Colon (tissue), 2 donors: Measurements from ENCODE around the gene TNIP1.

Source experiments
- FAIRE-seq: peaks from 2 replicates; lab custom pipeline; 2012; peaks lifted over from hg19 to GRCh38; lab: Jason Lieb, UNC
- donor health status: control.
- donor health status: control.

The TNIP1 gene, protein sequence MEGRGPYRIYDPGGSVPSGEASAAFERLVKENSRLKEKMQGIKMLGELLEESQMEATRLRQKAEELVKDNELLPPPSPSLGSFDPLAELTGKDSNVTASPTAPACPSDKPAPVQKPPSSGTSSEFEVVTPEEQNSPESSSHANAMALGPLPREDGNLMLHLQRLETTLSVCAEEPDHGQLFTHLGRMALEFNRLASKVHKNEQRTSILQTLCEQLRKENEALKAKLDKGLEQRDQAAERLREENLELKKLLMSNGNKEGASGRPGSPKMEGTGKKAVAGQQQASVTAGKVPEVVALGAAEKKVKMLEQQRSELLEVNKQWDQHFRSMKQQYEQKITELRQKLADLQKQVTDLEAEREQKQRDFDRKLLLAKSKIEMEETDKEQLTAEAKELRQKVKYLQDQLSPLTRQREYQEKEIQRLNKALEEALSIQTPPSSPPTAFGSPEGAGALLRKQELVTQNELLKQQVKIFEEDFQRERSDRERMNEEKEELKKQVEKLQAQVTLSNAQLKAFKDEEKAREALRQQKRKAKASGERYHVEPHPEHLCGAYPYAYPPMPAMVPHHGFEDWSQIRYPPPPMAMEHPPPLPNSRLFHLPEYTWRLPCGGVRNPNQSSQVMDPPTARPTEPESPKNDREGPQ

DNA sequence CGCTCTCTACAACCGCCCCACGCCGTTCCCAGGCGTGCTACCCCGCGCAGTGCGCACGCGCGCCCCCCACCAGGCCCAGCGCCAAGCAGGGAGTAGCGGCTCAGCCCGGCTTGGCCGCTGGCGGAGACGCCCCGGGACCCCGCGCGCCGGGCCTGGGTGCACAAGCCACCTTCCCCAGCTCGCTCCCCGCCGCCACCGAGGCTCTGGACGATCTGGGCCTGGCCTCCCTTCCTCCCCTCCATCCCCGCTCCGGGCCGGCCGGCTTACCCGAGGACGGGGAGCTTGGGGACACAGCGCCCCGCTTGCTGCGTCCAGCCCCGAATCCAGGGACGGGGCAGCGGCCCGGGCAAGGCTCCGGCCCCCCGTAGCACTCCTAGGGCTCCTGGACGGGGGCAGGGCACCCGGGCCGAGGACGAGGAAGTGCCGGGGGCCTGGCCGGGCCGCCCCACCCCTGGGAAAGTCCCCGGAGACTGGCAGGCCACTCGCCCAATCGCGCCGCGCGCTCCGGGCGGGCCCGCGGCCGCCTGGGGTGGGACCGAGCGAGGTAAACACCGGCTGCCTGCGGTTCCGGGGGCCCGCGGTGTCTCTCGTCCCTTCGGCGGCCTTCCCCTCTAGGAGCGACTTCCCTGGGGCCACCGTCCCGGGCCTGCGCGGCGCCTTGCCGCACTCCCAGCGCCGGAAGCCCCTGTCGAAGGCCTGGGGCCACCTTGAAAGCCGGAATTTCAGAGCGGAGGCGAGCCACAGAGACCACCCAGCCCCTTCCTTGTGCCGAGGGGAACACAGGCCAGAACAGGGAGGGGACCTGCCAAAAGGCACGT is at the start of gene TNIP1:
TSS of gene TNIP1 (minus strand) at position 422 of the 818 bp plus-strand sequence. CDS start 15,939 bp downstream, outside the sequence.
- no peak for FAIRE-seq

DNA sequence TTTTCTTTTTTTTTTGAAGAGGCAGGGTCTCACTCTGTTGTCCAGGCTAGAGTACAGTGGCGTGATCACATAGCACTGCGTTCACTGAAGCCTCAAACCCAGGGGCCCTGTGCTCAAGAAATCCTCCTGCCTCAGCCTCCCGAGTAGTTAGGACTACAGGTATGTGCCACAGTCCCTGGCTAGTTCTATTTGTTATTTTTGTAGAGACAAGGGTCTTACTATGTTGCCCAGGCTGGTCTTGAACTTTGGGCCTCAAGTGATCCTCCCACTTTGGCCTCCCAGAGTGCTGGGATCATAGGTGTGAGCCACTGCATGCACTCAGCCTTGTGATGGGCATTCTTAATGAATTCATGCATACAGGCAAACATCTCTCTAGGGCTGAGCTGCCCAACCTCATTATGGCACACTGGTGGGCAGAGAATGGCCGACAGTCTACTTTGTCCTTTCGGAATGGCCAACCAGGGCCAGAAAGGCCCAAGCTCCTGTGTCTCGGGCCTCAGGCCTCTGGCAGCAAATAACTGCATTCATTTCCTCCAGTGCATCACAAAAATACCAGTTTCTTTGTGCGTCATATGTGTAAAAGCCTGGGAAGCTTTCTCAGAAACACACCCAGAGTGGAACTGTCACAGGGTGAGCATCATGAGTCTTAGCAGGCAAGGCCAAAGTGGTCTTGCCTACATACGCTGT is 49.5 kb upstream of the TNIP1 start:
- FAIRE-seq, result no peak

DNA sequence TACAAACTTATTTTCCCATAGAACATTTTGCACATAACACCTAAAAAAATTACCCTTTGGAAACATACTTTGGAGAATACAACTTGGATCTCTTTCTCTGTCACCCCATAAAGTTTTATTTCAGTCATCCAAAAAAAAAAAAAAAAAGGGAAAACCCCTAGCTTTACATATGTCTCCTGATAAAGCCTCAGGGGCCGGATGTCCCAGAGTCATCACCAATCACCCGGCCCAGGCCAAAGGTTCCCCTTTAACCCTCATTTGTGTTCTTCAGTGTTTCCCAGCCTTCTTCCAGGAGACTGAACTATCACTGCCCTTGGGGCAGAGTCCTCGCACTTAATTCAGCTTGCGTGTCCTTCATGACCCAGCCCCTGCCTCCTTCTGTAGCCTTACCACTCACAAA is 48.0 kb upstream of the TNIP1 start:
- no peak for FAIRE-seq

DNA sequence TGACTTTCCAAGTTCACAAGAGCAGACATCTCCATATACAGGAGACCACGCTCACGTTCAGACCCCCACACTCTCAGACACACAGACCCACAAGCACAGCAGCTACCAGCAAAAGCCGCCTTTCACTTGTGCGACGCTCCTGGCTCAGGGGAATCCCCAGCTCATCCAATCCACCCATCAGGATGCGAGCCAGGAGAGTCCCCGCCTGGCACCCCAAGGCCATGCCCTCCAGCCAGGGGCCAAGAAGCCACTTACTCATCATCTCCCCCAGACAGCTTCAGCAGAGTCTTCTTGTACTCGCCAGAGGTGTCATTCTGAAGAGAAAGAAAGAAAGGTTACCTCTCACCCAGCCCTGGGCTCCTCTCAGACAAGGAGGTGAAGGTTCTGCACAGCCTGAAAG is 47.1 kb upstream of the TNIP1 start:
- FAIRE-seq, result no peak

DNA sequence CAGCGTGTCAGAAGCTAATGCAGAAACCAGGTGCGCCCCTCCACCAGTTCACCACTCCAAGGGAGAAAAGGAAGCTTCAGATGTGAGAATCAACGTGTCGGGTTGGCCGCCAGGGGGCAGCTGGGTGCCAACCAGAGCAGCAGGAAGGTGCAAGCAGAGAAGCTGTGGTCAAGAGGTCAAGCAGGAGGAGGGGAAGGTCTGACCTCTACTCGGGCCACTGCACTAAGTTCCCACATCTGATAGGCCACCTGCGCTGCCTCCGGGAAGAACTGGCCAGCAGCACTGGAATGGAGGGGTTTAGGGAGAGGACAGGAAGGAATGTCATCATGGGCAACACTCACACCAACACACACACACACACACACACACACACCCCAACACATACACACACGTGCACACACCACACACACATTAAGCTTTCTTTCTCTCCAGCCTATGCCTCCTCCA is 45.4 kb upstream of the TNIP1 start:
- FAIRE-seq, result no peak

DNA sequence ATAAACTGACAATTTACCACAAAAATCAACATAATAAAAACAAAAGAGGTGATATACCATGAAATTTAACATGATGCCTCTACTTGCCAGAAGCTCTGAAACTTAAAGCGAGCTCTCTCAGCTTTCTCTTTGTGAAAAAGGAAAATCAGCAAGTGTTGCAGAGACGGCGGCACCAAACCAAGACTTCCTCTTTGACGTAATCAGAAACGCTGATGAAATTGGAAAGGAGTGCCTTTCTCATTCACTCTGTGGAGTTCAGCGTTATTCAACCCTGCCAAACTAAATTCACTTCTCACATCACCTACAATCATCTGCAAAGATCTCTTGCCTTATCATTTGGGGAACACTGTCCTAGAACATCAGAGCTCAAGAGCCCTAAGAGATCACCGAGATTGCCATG is 44.6 kb upstream of the TNIP1 start:
- no peak for FAIRE-seq

DNA sequence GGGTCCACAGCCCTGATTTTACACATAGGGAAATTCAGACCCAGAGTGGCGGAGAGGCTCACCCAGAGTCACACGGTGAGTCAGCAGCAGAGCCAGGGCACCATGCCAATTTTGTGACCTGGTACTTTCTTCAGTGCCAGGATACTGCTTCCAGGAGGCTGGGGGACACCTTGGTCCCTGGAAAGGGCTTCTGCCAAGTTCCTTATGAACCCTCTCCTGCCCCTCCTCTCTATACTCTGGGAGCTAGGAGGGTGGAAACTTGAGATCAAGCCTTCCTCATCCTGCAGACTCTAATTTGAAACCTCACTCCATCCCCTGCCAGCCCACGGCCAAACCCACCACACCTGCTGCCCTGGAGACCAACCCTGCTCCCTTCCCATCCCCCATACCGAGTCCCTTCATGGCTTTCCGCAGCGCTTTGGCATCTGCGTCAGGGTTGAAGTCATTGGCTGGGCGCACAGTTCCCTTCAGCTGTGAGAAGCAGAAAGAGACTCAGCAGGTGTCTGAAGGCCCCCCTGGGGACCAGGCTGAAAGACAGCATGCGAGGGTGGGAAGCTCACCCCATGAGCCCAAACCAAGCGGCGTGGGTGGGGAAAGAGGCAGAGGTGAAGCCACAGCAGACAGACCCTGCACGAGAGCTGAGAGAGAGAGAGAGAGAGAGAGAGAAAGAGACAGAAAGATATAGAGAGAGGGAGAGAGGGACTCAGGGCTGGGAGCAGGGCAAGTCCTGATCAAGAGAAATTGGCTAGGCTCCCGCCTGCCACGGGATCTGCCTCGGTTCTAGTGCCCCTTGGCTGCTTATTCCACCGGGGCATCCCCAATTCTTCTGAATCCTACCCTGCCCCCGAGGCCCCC is 43.3 kb upstream of the TNIP1 start:
- FAIRE-seq, result no peak

DNA sequence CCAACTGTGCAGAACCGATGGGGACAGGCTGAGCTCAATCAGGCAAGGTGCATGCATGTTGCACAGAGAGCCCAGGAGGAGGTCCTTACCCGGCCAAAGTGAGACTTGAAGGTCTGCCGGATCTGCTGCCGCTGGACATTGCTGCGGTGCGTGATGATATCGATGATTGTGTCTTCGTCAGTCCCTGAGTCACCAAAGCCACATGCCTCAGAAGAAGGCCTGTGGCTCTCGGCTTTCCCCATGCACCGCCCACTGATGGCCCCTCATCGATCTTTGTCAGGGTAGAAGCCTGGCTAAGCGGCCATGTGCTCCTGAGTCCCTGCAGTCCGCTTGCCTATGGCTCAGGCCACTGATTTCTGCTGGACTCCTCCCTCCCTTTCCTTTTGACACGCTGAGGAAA is 42.0 kb upstream of the TNIP1 start:
- FAIRE-seq, result no peak

DNA sequence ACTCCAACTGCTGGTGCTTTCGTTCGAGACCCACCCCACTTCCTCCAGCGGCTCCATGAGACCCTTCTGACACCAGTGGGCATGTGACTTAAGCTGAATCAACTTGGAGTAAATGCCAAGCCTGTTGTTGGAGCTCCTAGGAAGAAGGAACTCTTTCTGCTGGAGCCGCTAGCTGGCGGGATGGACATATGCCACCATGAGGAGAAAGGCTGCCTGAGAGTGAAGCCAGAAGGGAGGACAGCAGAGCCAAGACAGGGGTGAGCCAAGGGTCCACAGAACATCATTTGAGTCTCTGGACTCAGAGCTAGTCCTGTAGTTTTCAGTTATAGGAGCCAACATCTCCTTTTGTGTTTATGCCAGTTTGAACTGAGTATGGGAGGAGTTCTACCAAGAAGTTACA is 40.8 kb upstream of the TNIP1 start:
- FAIRE-seq, result no peak

DNA sequence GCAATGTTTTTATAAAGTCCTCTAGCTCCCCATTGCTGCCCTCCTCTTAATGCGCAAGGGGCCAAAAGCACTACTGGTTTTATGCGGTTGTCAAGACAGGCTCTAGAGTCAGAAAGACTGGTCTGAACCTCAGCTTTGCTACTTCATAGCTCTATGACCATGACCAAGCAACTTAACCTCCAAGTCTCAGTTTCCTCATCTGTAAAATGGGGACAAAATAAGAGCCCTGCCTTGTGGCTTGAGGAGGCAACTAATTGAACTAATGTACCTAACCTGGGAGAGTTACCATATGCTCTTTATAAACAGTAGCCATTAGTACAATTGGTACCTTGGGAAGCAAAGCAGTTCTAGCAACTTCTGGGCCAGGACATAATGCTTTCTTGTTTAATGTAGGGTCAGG is 40.3 kb upstream of the TNIP1 start:
- no peak for FAIRE-seq

DNA sequence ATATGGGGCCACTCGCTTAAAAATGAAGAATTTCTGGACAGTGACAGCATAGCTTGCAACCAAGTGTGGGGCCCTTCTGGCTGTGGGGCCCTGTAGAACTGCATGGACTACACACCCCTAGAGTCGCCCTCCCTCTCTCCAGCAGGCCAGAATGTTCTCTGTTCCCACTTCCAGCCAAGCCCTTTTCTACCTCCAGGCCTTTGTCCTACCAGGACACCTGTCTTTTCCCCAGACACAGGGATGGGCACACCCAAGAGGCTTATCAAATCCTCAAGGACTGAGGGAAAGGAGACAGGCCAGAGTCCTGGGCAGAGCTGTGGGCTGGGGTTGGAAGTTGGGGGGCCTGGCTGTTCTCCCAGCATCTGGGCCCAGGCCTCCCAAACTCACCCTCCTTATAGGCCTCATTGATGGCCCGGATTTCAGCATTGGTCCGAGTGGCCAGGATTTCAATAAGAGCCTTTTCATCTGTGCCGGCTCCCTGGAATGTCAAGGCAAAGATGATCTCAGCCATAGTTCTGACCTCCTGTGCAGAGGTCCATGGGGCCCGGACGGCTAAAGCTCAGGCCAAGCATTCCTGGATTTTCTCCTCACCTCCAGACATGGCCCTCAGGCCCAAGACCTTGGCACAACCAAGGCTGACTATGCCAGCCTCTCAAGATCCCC is 38.2 kb upstream of the TNIP1 start:
- no peak for FAIRE-seq

DNA sequence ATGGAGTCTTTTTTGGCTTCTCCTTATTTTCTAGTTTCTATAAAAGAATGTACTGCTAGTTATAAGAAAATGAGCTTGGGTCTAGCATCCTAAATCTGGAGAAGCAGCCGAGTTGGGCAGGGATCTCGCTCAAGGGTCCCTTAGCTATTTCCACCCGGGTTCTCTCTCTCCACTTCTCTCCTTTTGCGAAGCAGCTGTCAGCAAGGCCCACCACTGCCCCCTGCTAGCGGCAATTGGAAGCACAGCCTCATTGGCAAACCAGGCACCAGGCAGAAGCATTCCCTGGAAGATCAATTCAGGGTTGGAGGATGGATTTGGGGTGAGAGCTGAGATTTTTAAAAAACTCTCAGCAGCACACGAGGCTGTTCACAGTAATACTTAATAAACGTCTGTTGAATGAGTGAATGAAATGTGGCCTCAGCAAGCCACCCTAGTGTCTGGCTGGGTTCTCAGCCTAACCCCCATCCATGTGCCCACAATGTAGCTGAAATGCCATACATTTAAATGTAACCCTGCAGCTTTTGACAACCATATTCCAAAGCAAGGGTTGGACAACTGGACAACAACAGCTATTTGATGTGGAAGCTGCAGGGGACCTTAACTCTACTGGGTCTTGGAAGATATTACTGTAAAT is 34.6 kb upstream of the TNIP1 start:
- FAIRE-seq, result no peak

DNA sequence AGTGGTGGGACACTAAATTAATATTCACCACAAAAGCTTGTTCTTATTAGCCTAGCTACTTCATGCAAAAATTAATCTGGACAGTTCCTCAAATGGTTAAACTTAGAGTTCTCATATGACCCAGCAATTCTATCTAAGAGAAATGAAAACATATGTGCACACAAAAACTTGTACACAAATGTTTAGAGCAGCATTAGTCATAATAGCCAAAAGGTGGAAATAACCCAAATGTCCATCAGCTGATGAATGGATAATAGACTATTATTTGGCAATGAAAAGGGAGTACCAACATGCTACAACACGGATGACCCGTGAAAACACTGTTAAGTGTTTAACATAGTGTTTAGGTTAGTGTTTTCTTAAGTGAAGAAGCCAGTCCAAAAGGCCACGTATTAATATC is 32.8 kb upstream of the TNIP1 start:
- no peak for FAIRE-seq

DNA sequence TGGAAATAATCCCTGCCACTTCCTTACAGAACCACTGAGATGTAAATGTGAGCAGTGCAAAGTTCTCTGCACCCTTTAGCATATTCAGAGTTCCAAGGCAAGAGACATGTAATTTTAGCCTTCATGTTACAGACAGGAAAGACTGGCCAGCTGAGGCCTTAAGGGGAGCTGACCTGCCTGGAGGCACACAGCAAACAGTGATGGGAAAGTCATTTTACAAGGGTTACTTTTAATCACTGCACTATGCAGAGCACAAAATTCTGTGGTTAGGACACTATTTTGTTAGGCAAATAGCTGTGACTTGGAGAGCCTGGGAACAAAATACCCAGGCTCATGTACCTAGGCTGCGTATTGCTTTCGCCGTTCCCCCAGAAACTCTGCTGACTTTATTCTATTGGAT is 30.2 kb upstream of the TNIP1 start:
- no peak for FAIRE-seq

DNA sequence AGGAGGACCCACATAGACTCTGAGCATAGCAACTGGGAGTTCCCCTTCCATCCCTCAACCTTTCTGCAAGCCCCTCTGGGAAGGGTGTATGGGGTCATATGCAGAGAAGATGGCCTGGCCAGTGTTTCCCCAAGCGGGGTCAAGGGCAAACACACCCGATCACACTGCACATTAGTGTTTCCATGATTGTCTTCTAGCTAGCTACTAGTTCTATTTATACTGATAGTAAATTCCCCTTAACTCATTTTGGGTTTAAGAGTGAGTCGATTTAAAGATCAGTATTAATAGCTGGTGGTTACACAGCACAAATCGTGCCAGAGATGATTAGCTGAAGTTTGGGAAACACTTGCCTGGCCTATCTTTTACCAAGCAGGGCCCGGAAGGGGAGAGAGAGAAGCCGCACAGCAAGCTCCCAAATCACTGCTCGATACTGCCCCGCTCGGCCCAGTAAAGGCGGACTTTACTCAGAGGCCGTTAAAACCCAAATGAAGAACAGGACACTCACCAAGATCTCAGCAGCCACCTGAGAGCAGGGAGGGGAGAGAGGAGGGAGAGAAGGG is 29.4 kb upstream of the TNIP1 start:
- FAIRE-seq, result no peak

DNA sequence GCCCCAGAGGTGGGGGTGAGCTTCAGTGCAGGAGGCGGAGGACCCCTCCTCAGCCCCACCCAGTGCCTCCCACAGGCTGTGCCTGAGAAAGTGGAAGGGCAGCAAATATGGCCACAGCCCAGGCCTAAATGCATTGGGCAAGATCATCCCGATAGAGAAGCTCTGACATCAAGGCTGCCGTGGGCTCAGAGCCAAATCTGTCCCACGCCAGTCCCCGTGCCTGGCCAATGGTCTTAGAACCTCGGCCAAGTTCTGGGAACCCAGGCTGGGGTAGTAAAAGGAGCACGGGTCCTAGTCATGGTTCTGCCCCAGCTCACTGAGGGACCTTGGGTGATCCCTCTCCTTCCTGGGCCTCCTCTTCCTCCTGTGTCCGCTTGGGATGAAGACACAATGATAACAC is 27.7 kb upstream of the TNIP1 start:
- FAIRE-seq, result no peak

DNA sequence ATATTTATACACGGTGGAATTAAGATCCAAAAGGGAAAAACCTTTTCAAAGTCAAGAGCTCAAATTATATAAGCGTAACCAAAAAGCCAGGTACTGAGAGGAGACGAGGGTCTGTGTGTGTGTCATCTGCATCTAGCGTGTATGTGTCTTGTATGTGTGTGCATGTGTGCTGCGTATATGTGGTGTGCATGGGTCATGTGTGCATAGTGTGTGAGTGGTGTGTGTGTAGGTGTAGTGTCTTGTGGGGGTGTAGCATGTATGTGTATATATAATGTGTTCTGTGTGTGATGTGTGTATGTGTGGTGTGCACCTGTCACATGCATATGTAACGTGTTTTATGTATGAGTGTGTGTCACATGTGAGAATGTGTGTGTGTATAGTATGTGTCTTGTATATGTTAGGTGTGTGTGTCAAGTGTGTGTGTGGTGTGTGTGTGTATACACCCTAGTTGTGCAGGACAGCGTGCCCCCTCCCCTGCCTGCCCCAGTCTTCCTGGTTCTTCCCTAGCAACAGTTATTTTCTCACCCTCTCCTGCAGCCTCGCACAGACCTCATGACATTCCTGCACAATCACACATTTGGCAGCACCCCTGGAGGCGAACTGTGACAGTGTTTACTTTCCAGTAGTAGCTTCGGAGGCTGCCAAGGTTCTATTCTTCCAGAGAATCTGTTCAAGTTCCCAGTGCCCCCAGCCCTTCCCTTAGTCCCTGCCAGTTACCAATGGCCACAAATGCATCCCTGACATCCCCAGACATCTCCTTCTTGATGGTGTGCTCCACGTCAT is 27.1 kb upstream of the TNIP1 start:
- FAIRE-seq, result no peak

DNA sequence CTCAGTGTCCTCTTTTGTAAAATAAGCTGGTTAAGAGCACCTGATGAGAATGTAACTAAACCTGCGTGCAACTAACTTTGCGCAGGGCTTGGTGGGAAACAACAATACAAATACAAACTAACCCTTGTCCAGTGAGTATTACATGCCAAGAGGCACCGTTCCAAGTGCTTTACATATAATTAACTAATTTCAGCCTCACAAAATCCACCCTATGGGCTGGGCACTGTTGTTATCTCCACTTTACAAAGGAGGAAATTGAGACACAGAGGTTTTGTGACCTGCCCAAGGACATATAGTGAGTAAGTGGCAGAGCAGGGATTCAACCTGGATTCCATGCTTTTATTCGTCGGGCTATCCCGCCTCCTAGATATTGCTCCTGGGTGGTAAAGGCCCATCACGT is 26.2 kb upstream of the TNIP1 start:
- FAIRE-seq, result no peak

DNA sequence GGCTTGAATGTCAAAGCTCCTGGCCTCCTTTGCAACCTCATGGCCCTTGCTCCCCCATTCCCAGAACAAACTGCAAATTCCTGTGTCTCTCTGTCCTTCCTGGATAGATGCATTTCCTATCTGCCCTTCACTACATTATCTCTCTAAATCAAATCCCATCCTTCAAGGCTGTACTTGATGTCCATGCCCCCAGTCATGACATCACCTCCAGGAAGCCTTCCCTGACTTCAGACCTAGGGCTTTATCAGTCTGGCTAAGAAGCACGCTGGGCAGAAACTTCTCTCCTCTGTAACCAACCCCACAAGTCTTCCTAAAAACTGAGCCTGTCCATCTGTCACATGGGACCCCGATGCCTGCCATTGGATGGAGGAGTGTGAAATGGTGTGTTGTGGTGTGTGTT is 25.7 kb upstream of the TNIP1 start:
- FAIRE-seq, result no peak
